ENCODE results near the gene N4BP3. TPM values are rescaled to one million over a fixed set of nuclear protein-coding genes. Genes with fewer than 3 reads are reported as not detected.

The N4BP3 gene, protein sequence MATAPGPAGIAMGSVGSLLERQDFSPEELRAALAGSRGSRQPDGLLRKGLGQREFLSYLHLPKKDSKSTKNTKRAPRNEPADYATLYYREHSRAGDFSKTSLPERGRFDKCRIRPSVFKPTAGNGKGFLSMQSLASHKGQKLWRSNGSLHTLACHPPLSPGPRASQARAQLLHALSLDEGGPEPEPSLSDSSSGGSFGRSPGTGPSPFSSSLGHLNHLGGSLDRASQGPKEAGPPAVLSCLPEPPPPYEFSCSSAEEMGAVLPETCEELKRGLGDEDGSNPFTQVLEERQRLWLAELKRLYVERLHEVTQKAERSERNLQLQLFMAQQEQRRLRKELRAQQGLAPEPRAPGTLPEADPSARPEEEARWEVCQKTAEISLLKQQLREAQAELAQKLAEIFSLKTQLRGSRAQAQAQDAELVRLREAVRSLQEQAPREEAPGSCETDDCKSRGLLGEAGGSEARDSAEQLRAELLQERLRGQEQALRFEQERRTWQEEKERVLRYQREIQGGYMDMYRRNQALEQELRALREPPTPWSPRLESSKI
- total RNA-seq, result 0.29 and 0.89 TPM in 2 replicates

GRCh38 chr5:178113141-178113787 lies at the start of gene N4BP3:
Gene N4BP3, plus strand, starts transcription at chr5:178113532. Its CDS starts 6,052 bp downstream, at chr5:178119584.

GRCh38 chr5:178130576-178131445 lies 17.5 kb downstream of the N4BP3 start, which contains the start of gene RMND5B:
Gene RMND5B, plus strand, starts transcription at chr5:178131014. Its CDS starts 7,106 bp downstream, at chr5:178138120.

DNA sequence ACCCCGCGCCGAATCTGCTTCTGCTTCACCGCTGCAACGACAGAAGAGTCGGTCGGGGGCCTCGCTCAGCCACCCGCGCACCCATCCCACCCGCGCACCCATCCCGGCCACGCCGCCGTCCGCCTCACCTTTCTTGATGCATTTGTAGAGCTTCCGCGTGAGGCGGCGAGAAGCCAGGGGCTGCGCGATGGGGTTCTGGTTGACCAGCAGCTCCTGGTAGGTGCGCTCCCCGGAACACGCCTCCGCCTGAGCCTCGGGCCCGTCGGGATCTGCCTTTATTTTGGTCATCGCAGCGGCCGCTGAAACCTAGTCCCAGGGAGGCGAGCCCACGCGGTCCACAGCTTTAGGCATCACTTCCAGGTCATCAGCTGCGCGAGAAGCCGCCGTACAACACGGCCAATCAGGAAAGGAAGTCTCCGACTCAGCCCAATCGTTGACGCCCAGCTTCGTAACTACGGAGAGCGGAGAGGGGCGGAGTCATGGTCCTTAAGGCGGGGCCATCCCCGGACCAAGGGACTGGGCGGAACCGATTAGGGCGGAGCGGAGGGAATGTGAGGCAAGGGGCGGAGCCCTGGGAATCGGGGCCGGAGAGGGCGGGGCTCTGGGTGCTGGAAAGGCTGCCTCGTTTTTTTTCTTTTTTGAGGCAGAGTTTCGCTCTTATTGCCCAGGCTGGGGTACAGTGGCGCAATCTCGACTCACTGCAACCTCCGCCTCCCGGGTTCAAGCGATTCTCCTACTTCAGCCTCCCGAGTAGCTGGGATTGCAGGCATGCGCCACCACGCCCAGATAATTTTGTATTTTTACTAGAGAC lies 40.4 kb downstream of the N4BP3 start, which contains the start of gene NHP2:
TSS of gene NHP2 (minus strand) at position 356 of the 811 bp plus-strand sequence. CDS start at position 288, 68 bp downstream.

Other genes starting within 250 kb of the N4BP3 start
- gene PROP1, start 117.3 kb upstream of the N4BP3 start, total RNA-seq, result not detected in 2 replicates
- gene RMND5B, start 17.5 kb downstream of the N4BP3 start, total RNA-seq, result 12.1 and 24.8 TPM in 2 replicates
- gene NHP2, start 40.4 kb downstream of the N4BP3 start, total RNA-seq, result 579 and 610 TPM in 2 replicates
- not detected in 2 replicates for gene GMCL2, start 73.8 kb downstream of the N4BP3 start, total RNA-seq
- 99.1 and 102 TPM in 2 replicates for gene HNRNPAB, start 91.0 kb downstream of the N4BP3 start, total RNA-seq
- 22.2 and 33.7 TPM in 2 replicates for gene PHYKPL, start 119.3 kb downstream of the N4BP3 start, total RNA-seq